Fibroblast of the aortic adventitia (primary cell): ENCODE measurements around the gene CCDC87. TPM values are rescaled to one million over a fixed set of nuclear protein-coding genes. Genes with fewer than 3 reads are reported as not detected.
"Not testable (repeated sequence)": the region's sequence is repeated elsewhere in the genome, so short reads cannot be mapped to it uniquely, and the experiment has no call there.

Source experiments
- DNase-seq: peaks from one replicate; pipeline ENCODE4 v3.0.0-alpha.2; 2010; ENCODE audit warnings: low read depth
- H3K4me3 ChIP-seq: 2 replicates; pipeline ENCODE4 v1.5.1; 2011; ENCODE audit warnings: low read depth, mild to moderate bottlenecking, control low read depth, low read length, moderate library complexity
- total RNA-seq: library from RNA; depleted of rRNA; stranded (reverse); fragments of >200 nt; gene quantifications from 2 replicates; pipeline ENCODE4 v1.2.3, GENCODE V29; 2012; ENCODE audit warnings: low replicate concordance
- TF ChIP-seq, protein P1 (sequence below): IDR thresholded peaks from 2 replicates; pipeline ENCODE4 v1.5.1; 2011; ENCODE audit warnings: mild to moderate bottlenecking, low read length, control low read depth, inconsistent platforms; ENCODE audit not compliant: insufficient read depth

CCDC87 gene
- total RNA-seq, 1 donor: 0.45 TPM

DNA sequence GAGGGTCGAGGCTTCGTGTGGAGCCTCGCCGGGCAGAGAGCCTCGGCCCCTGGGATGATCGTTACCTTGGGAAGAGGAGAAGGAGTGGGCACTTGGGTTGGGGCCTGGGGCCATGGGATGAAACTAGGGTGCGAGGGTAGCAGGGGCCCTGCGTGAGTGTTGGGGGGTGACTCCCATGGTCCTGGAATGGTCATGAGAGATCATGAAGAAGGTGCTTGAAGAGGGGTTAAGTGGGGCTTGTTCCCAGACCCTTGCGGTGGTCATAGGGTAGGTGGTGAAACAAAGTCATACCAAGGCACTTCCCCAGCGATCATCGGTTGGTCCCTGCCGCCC is 406 bp upstream of the CCDC87 start:
- no peak for DNase-seq
- TF ChIP-seq, protein P1, sequence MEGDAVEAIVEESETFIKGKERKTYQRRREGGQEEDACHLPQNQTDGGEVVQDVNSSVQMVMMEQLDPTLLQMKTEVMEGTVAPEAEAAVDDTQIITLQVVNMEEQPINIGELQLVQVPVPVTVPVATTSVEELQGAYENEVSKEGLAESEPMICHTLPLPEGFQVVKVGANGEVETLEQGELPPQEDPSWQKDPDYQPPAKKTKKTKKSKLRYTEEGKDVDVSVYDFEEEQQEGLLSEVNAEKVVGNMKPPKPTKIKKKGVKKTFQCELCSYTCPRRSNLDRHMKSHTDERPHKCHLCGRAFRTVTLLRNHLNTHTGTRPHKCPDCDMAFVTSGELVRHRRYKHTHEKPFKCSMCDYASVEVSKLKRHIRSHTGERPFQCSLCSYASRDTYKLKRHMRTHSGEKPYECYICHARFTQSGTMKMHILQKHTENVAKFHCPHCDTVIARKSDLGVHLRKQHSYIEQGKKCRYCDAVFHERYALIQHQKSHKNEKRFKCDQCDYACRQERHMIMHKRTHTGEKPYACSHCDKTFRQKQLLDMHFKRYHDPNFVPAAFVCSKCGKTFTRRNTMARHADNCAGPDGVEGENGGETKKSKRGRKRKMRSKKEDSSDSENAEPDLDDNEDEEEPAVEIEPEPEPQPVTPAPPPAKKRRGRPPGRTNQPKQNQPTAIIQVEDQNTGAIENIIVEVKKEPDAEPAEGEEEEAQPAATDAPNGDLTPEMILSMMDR: no peak

DNA sequence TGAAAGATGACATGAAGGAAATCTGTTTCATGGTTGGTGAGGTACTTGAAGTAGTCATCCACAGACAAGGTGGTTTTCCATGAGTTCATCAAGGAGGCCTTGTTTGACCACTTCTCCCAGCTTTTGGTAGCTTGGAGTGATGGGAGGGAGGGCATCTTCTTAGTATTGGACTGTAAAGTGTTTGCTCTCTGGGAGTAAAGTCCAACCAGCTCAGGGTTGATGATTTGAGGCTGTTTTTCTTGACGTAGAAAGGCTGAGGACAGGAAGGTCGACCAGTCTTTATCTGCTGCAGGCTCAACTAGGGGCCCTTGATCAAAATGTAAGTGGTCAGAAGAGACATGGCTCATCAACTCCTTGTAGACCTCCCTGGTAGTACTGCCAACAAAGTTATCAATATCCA is 1.7 kb downstream of the CCDC87 start:
- TF ChIP-seq, protein P1: no peak
- no peak overlapping the region for H3K4me3 ChIP-seq
- DNase-seq: no peak

More for the DNA sequence above, 406 bp upstream of the CCDC87 start:
- peak overlapping the region; percentile 84 for H3K4me3 ChIP-seq

DNA sequence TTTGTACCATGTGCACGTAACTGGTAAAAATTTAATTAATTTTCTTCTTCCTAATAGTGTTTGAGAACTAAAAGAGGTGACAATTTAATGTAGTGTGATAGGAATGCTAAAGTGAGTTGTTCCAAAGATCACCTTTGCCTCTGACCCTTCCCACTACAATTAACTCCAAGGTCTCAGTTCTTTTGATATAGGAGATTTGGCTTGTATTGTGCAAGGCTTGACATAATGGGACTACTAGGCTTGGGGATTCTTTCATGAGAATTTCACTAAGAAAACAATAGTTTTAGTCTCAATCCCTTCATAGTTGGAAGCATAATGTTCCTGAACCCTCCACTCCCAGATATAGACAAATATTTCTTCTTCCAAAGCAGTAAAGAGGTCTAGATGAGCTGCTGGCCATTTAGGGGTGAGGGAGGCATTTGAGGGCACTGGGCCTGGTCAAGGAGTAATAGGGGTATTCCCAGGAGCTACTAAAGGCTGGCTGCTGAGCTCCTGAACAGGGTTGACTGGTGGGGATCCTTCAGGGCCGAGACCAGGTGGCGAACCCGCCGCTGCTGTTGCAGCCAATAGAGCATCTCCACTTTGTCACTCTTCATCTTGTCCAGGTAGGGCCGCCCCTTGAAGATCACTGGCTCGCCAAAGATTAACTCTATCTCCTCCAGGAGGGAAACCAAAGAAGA is 2.7 kb downstream of the CCDC87 start:
- no peak overlapping the region for H3K4me3 ChIP-seq
- DNase-seq: no peak
- TF ChIP-seq, protein P1: no peak

DNA sequence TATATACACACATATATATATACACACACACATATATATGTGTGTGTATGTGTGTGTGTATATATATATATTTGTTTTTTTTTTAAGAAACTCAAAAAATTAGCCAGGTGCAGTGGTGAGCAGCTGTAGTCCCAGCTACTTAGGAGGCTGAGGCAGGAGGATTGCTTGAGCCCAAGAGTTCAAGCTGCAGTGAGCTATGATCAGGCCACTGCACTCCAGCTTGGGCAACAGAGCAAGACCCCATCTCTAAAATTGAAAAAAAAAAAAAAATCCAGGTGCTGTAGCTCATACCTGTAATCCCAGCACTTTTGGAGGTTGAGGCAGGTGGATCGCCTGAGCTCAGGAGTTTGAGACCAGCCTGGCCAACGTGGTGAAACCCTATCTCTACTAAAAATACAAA is 3.5 kb downstream of the CCDC87 start:
- DNase-seq: not testable (repeated sequence)

DNA sequence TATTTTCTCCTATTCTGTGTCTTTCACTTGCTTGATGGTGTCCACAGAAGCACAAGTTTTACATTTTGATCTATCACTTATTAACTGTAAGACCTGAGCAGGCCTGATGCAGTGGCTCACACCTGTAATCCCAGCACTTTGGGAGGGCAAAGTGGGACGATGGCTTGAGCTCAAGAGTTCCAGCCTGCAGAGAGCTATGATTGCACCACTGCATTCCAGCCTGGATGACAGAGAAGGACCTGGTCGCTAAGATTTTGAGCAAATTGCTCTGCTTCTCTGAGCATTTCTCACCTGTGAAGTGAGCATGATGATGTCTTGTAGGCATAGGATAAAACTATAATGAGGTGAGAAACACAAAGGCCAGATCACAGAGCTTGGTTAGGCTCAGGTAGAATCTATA is 6.7 kb downstream of the CCDC87 start:
- no peak for DNase-seq
- H3K4me3 ChIP-seq: no peak overlapping the region
- TF ChIP-seq, protein P1: no peak

More for the DNA sequence above, 3.5 kb downstream of the CCDC87 start:
- not testable (repeated sequence) for H3K4me3 ChIP-seq

DNA sequence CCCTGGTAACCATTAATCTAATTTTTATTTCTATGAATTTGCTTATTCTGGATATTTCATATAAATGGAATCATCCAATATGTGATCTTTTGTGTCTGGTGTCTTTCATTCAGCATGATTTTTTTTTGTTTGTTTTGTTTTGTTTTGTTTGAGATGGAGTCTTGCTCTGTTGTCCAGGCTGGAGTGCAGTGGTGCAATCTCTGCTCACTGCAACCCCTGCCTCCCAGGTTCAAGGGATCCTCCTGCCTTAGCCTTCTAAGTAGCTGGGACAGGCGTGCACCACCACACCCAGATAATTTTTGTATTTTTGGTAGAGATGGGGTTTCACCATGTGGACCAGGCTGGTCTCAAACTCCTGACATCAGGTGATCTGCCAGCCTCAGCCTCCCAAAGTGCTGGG is 7.4 kb downstream of the CCDC87 start:
- not testable (repeated sequence) for DNase-seq, H3K4me3 ChIP-seq

DNA sequence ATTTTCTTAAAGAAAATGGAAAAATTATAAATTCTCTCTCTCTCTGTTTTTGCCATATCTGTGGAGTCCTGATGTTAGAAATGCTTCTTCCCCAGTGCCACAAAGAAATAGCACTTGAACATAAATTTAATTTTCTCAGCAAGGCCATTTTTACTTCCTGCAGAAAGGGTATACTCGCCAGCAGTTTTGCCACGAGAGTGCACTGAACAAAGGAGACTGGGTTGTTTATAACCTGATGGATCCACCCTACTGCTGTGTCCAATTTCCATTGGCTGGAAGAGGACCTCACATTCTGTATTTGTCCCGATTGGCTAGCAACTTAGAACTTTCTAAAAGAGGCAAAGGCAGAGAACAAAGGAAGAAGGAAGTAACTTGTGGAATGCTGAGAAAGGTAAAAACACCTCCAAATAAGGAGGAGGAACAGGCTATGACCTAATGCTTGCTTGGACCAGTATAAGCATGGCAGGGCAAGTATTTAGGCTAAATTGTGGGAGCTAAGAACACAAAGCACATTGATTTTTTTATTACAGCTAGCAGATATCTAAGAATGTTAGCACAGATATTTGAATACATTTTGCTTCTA is 10.2 kb downstream of the CCDC87 start:
- not testable (repeated sequence) for DNase-seq, H3K4me3 ChIP-seq

DNA sequence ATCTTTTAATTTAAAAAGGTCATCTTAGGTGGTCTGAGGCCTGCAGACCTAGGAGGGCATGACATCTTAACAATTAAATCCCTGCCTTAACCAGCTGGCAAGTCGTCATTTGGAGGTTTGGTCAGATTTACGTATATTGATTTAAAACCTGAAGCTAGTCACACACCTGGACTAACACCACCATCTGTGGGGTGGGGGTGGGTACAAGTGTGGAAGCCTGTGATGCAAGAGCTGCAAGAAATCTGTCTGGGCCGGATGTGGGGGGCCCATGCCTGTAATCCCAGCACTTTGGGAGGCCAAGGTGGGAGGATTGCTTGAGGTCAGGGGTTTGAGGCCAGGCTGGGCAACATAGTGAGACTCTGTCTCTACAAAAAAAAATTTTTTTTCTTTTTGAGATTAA is 11.6 kb downstream of the CCDC87 start:
- TF ChIP-seq, protein P1: no peak
- no peak for DNase-seq
- no peak overlapping the region for H3K4me3 ChIP-seq
